Endothelial cell of umbilical vein (primary cell): ENCODE measurements around the gene PRH1. TPM values are rescaled to one million over a fixed set of nuclear protein-coding genes. Genes with fewer than 3 reads are reported as not detected.

Experiments
- BruUV-seq: library from RNA; stranded (reverse); fragments of 400-500 nt; replicated peaks from 2 replicates; lab custom pipeline; 2021; lab: Mats Ljungman, UMichigan
- CTCF ChIA-PET: fragments of 300-600, 350-600 bp; sonication (Branson Sonifier 250); formaldehyde crosslinking; loops from one replicate; lab custom pipeline; 2021; ENCODE audit warnings: antibody characterized with exemption, inconsistent platforms; lab: Charles Lee
- POLR2A ChIA-PET: fragments of 300-600, 350-600 bp; sonication (Branson Sonifier 250); formaldehyde crosslinking; loops from one replicate; lab custom pipeline; 2021; ENCODE audit warnings: antibody characterized with exemption, inconsistent platforms; lab: Charles Lee
- DNase-seq: peaks from one replicate; pipeline ENCODE4 v3.0.0-alpha.2; 2011; ENCODE audit warnings: low read depth, low spot score
- FAIRE-seq: peaks from 2 replicates; lab custom pipeline; 2011; peaks lifted over from hg19 to GRCh38; lab: Jason Lieb, UNC
- H2AFZ ChIP-seq: 2 replicates; pipeline ENCODE4 v1.6.0; 2012; ENCODE audit warnings: low read depth, low read length, control low read depth, inconsistent platforms
- H3K27ac ChIP-seq: 2 replicates; pipeline ENCODE4 v1.5.1; 2011; ENCODE audit warnings: low read depth, mild to moderate bottlenecking, control low read depth, low read length, moderate library complexity; ENCODE audit not compliant: insufficient read depth
- H3K27me3 ChIP-seq, 2 experiments: 2 replicates each; pipeline versions ENCODE4 v1.6.0 to v1.6.1; 2011; ENCODE audit warnings: low read length in 2 of 2, mixed read lengths in 1 of 2; ENCODE audit not compliant: control insufficient read depth in 2 of 2, insufficient read depth in 2 of 2
- H3K36me3 ChIP-seq, 2 experiments: 2 replicates in 1 of 2; 3 replicates in 1 of 2; pipeline ENCODE4 v1.5.1; 2011; ENCODE audit warnings: low read length in 2 of 2, mild to moderate bottlenecking in 1 of 2, moderate library complexity in 1 of 2; ENCODE audit not compliant: control insufficient read depth in 2 of 2, insufficient read depth in 2 of 2; ENCODE audit errors: extremely low read depth in 1 of 2
- H3K4me1 ChIP-seq: 3 replicates; pipeline ENCODE4 v1.5.1; 2011; ENCODE audit warnings: mild to moderate bottlenecking, low read length; ENCODE audit not compliant: control insufficient read depth, insufficient read depth; ENCODE audit errors: extremely low read depth
- H3K4me2 ChIP-seq: 2 replicates; pipeline ENCODE4 v1.6.1; 2011; ENCODE audit warnings: low read length, control low read depth, mixed read lengths; ENCODE audit not compliant: insufficient read depth
- H3K4me3 ChIP-seq, 3 experiments: fragments of 200-600 bp in 1 of 3; sonication (generic), shearing (Covaris generic) in 1 of 3; replicated peaks in 1 of 3; 2 replicates each; pipeline ENCODE4 v1.5.1; 2011 to 2016; ENCODE audit warnings: control low read depth in 3 of 3, low read length in 3 of 3, mild to moderate bottlenecking in 2 of 3, inconsistent platforms in 1 of 3, low read depth in 1 of 3, moderate library complexity in 1 of 3; ENCODE audit not compliant: insufficient read depth in 1 of 3
- H3K79me2 ChIP-seq: 2 replicates; pipeline ENCODE4 v1.6.0; 2012; ENCODE audit warnings: low read length, inconsistent platforms; ENCODE audit not compliant: control insufficient read depth, insufficient read depth
- H3K9ac ChIP-seq: replicated peaks from 2 replicates; pipeline ENCODE3; 2011; ENCODE audit warnings: low read length, control low read depth; ENCODE audit not compliant: insufficient read depth; ENCODE audit errors: extremely low read depth
- H3K9me1 ChIP-seq: replicated peaks from 3 replicates; pipeline ENCODE4 v1.6.0; 2011; ENCODE audit warnings: mild to moderate bottlenecking, low read length; ENCODE audit not compliant: control insufficient read depth, insufficient read depth; ENCODE audit errors: extremely low read depth
- H3K9me3 ChIP-seq: replicated peaks from 2 replicates; pipeline ENCODE4 v1.5.1; 2012; ENCODE audit warnings: low read length, inconsistent platforms; ENCODE audit not compliant: control insufficient read depth, insufficient read depth
- H4K20me1 ChIP-seq: replicated peaks from 2 replicates; pipeline ENCODE3; 2011; ENCODE audit warnings: mild to moderate bottlenecking, low read length; ENCODE audit not compliant: control insufficient read depth, insufficient read depth; ENCODE audit errors: extremely low read depth
- CTCF ChIP-seq, 2 donors: IDR thresholded peaks; 1 replicate in 1 of 2; 2 replicates in 1 of 2; pipeline ENCODE4 v1.5.1; 2011; ENCODE audit warnings: low read length in 2 of 2, mild to moderate bottlenecking in 2 of 2, moderate library complexity in 2 of 2, control low read depth in 1 of 2, inconsistent platforms in 1 of 2, low read depth in 1 of 2; ENCODE audit not compliant: insufficient read depth in 1 of 2; ENCODE audit errors: extremely low read depth in 1 of 2
- EZH2 ChIP-seq: IDR thresholded peaks from 2 replicates; pipeline ENCODE4 v1.6.1; 2012; ENCODE audit warnings: borderline replicate concordance, low read depth, mild to moderate bottlenecking, moderate library complexity, low read length, inconsistent platforms; ENCODE audit not compliant: severe bottlenecking
- FOS ChIP-seq: IDR thresholded peaks from 2 replicates; pipeline ENCODE4 v1.6.1; 2011; ENCODE audit warnings: mild to moderate bottlenecking, low read length, moderate library complexity, borderline replicate concordance; ENCODE audit not compliant: insufficient read depth
- GATA2 ChIP-seq: IDR thresholded peaks from 2 replicates; pipeline ENCODE4 v1.7.0; 2011; ENCODE audit warnings: low read depth, mild to moderate bottlenecking, moderate library complexity, mixed read lengths, low read length; ENCODE audit not compliant: insufficient read length, insufficient read depth
- JUN ChIP-seq: IDR thresholded peaks from 2 replicates; pipeline ENCODE4 v1.6.1; 2011; ENCODE audit warnings: borderline replicate concordance, low read depth; ENCODE audit not compliant: insufficient read length, insufficient read depth
- MAX ChIP-seq: IDR thresholded peaks from 2 replicates; pipeline ENCODE4 v1.6.1; 2011; ENCODE audit not compliant: insufficient read depth, insufficient read length
- MYC ChIP-seq: IDR thresholded peaks from one replicate; pipeline ENCODE4 v1.6.1; 2011; ENCODE audit warnings: mild to moderate bottlenecking, low read depth, low read length
- POLR2A ChIP-seq: IDR thresholded peaks from 2 replicates; pipeline ENCODE4 v1.6.1; 2012; ENCODE audit warnings: low read depth, mild to moderate bottlenecking, control low read depth, low read length
- POLR2AphosphoS5 ChIP-seq: IDR thresholded peaks from 2 replicates; pipeline ENCODE4 v1.6.1; 2012; ENCODE audit warnings: low read depth, mild to moderate bottlenecking, control low read depth, low read length, moderate library complexity; ENCODE audit not compliant: insufficient read depth
- dilution Hi-C: fragments of 300-500 bp; cut with MboI; formaldehyde crosslinking; loops from one replicate; pipeline ENCODE4 v1.15.0; 2019; ENCODE audit warnings: low sequenced_read_pairs; ENCODE audit not compliant: extremely low pct_ligation_motif_present
- intact Hi-C: fragments of 100-400 bp; cut with micrococcal nuclease; formaldehyde crosslinking; loops from one replicate; pipeline ENCODE4 v1.10.0; 2022
- polyA plus RNA-seq, 4 experiments: library from polyadenylated mRNA; depleted of rRNA in 3 of 4; stranded (reverse) in 3 of 4; unstranded in 1 of 4; fragments of >200 nt; gene quantifications; 2 replicates each; pipeline versions ENCODE4 v1.2.1 to v1.2.3, GENCODE V29; 2011 to 2012; ENCODE audit warnings: missing spikeins in 1 of 4
- total RNA-seq: library from RNA; stranded (reverse); gene quantifications from 2 replicates; pipeline ENCODE4 v1.2.3, GENCODE V29; 2021

Gene PRH1
- total and polyA plus RNA-seq, 2 donors (not counting 3 experiments of a cell fraction or from before 2014, with no cell fraction given) = 2.3 to 16.2 TPM

GRCh38 chr12:10851243-10851858, 32.7 kb downstream of the PRH1 start:
- FAIRE-seq (no peak), DNase-seq (no peak)
- Histone ChIP-seq H3K4me1 (no peaks in the 10 kb centered on the region), H3K9ac (no peak overlapping the region), H3K27ac (no peak overlapping the region), H3K4me2 (no peak overlapping the region), H2AFZ (no peak overlapping the region), H3K79me2 (no peaks in the 10 kb centered on the region), H3K36me3 (no peaks in the 10 kb centered on the region), H3K9me1 (no peaks in the 10 kb centered on the region), H4K20me1 (no peaks in the 10 kb centered on the region), H3K4me3 (no peak overlapping the region), H3K27me3 (no peaks in the 10 kb centered on the region), H3K9me3 (peaks cover 2% of the 10 kb centered on the region)
- intact Hi-C loops = no loop called here
- dilution Hi-C loops = no loop called here
- POLR2A ChIA-PET = no interaction called here
- TF ChIP-seq FOS = no peak
- TF ChIP-seq MAX = no peak
- no peak for TF ChIP-seq GATA2
- no peak for TF ChIP-seq MYC
- BruUV-seq = no TSS peak
- CTCF ChIA-PET = interaction anchor here (0.8 kb wide), 1 partner anchor 41 kb away, joined by 3 read pairs; no protein-coding TSS in a partner anchor

DNA sequence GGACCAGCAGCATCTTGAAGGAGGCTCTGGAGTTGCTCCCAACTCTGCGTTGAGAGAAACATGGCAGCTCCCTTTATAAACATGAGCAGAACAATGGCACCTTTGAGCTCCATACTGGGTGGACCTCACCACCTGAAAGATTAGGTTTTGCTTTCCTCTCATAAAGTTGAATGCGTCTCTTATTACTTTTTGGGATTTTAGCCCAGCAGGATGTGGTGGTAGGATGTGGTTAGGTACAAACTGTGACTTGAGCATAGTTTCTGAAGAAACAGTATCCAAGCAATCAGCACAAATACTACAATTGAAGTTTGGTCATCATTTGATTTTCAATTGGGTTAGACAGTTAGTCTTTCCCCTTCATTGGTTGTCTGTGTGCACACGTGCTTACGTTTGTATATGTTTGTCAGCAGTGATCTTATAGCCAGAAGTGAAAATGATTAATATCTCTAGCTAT, 34.6 kb downstream of the PRH1 start, which contains the start of gene PRR4:
Gene PRR4, minus strand, starts transcription at position 51 of the 454 bp plus-strand sequence. Its CDS starts 38 bp downstream, at position 13.
- Histone ChIP-seq H3K4me1 (no peaks in the 10 kb centered on the region), H3K79me2 (no peaks in the 10 kb centered on the region), H3K36me3 (no peaks in the 10 kb centered on the region), H2AFZ (no peak within 1 kb of the TSS), H3K9ac (no peak within 1 kb of the TSS), H3K4me2 (no peak within 1 kb of the TSS), H3K4me3 (no peak within 1 kb of the TSS), H3K9me3 (no peaks in the 10 kb centered on the region), H3K27me3 (no peaks in the 10 kb centered on the region), H4K20me1 (no peaks in the 10 kb centered on the region), H3K27ac (no peak within 1 kb of the TSS), H3K9me1 (no peaks in the 10 kb centered on the region)
- TF ChIP-seq GATA2 (no peak), POLR2A (no peak), MAX (no peak), CTCF (IDR thresholded peaks at IDR 0.05; ENCODE audit: extremely low read depth in 1 of 2, insufficient read depth in 1 of 2, low read depth in 1 of 2, low read length in 2 of 2) (no peak), EZH2 (no peak), JUN (no peak), MYC (no peak), FOS (no peak), POLR2AphosphoS5 (no peak)
- no TSS peak for BruUV-seq
- ChIA-PET CTCF (interaction anchor here (1.1 kb wide), 1 partner anchor 9 kb away, joined by 3 read pairs; no protein-coding TSS in a partner anchor), POLR2A (no interaction called here)
- dilution Hi-C loops (no loop called here), intact Hi-C loops (no loop called here)
- DNase-seq (no peak), FAIRE-seq (no peak)
